OCI-LY1 (cell line): ENCODE results near the gene GID8.

Source experiments
- H2AFZ ChIP-seq: fragments of 200-600 bp; sonication (generic), shearing (Covaris generic); 2 replicates; pipeline ENCODE4 v1.6.0; 2014; ENCODE audit warnings: antibody characterized with exemption, mild to moderate bottlenecking, low read length
- H3F3A ChIP-seq: fragments of 200-600 bp; sonication (generic), shearing (Covaris generic); 2 replicates; pipeline ENCODE4 v1.6.0; 2014; ENCODE audit warnings: mild to moderate bottlenecking, antibody characterized with exemption, low read length, moderate library complexity; ENCODE audit not compliant: insufficient read depth
- H3K27ac ChIP-seq: fragments of 200-600 bp; sonication (generic); 2 replicates; pipeline ENCODE4 v1.5.1; 2014; ENCODE audit warnings: low read length, mixed run types, mild to moderate bottlenecking, low read depth; ENCODE audit not compliant: poor library complexity, severe bottlenecking
- H3K27me3 ChIP-seq: fragments of 200-600 bp; sonication (generic); 2 replicates; pipeline ENCODE4 v1.6.0; 2014; ENCODE audit warnings: antibody characterized with exemption, mild to moderate bottlenecking, low read length, moderate library complexity; ENCODE audit not compliant: insufficient read depth
- H3K36me3 ChIP-seq: fragments of 200-600 bp; sonication (generic); 2 replicates; pipeline ENCODE4 v1.6.1; 2014; ENCODE audit warnings: mild to moderate bottlenecking, antibody characterized with exemption, low read length, moderate library complexity, mixed read lengths; ENCODE audit not compliant: insufficient read depth
- H3K4me1 ChIP-seq: fragments of 200-600 bp; sonication (generic); 2 replicates; pipeline ENCODE4 v1.5.1; 2014; ENCODE audit warnings: mild to moderate bottlenecking, low read length, moderate library complexity; ENCODE audit not compliant: insufficient read depth, severe bottlenecking
- H3K4me2 ChIP-seq: fragments of 200-600 bp; sonication (generic), shearing (Covaris generic); 2 replicates; pipeline ENCODE4 v1.6.1; 2014; ENCODE audit warnings: low read length
- H3K4me3 ChIP-seq: fragments of 200-600 bp; sonication (generic); 2 replicates; pipeline ENCODE4 v1.5.1; 2014; ENCODE audit warnings: low read length, low read depth, mild to moderate bottlenecking, mixed read lengths; ENCODE audit not compliant: poor library complexity, severe bottlenecking
- H3K79me2 ChIP-seq: fragments of 200-600 bp; shearing (Covaris generic); 2 replicates; pipeline ENCODE4 v1.6.1; 2016; ENCODE audit warnings: mixed run types, low read length, mixed read lengths; ENCODE audit not compliant: insufficient read depth
- H3K9ac ChIP-seq: fragments of 200-600 bp; sonication (generic), shearing (Covaris generic); 2 replicates; pipeline ENCODE4 v1.6.1; 2014; ENCODE audit warnings: mild to moderate bottlenecking, low read length, mixed read lengths
- H3K9me2 ChIP-seq: fragments of 200-600 bp; sonication (generic), shearing (Covaris generic); 2 replicates; pipeline ENCODE4 v1.6.1; 2014; ENCODE audit warnings: low read depth, mild to moderate bottlenecking, low read length, mixed read lengths
- H3K9me3 ChIP-seq: fragments of 200-600 bp; shearing (Covaris generic); 2 replicates; pipeline ENCODE4 v1.6.1; 2014; ENCODE audit warnings: low read length, mixed read lengths
- H4K20me1 ChIP-seq: fragments of 200-600 bp; sonication (generic), shearing (Covaris generic); 2 replicates; pipeline ENCODE4 v1.6.0; 2016; ENCODE audit warnings: mild to moderate bottlenecking, low read length; ENCODE audit not compliant: insufficient read depth
- CTCF ChIP-seq: fragments of 200-600 bp; sonication (generic), shearing (Covaris generic); IDR thresholded peaks from 2 replicates; pipeline ENCODE4 v1.5.1; 2017; ENCODE audit warnings: mild to moderate bottlenecking, antibody characterized with exemption, low read length, moderate library complexity, mixed read lengths
- EZH2 ChIP-seq: fragments of 200-600 bp; sonication (generic), shearing (Covaris generic); IDR thresholded peaks from 2 replicates; pipeline ENCODE4 v1.8.0; 2017; ENCODE audit warnings: borderline replicate concordance, mixed run types, mild to moderate bottlenecking, antibody characterized with exemption, low read length, moderate library complexity, mixed read lengths

The GID8 gene

GRCh38 chr20:62995898-62996595 is 58.1 kb downstream of the GID8 start:
- H3K4me3 ChIP-seq = no peak overlapping the region
- H3K9me3 ChIP-seq = no peaks in the 10 kb centered on the region
- no peaks in the 10 kb centered on the region for H3K36me3 ChIP-seq
- H3K27me3 ChIP-seq = no peaks in the 10 kb centered on the region; the same call in 1 of the 2 replicates
- no peaks in the 10 kb centered on the region for H3K4me1 ChIP-seq
- H3K9me2 ChIP-seq = no peaks in the 10 kb centered on the region
- no peak overlapping the region for H3K27ac ChIP-seq
- H3F3A ChIP-seq = no peaks in the 10 kb centered on the region
- TF ChIP-seq EZH2 (no peak), CTCF (no peak)
- no peak overlapping the region for H2AFZ ChIP-seq
- no peaks in the 10 kb centered on the region for H4K20me1 ChIP-seq
- no peak overlapping the region for H3K9ac ChIP-seq
- no peak overlapping the region for H3K4me2 ChIP-seq
- H3K79me2 ChIP-seq = no peaks in the 10 kb centered on the region

- no peaks in the 10 kb centered on the region for H3K4me1 ChIP-seq
- H4K20me1 ChIP-seq = no peaks in the 10 kb centered on the region
- H2AFZ ChIP-seq = no peak overlapping the region
- H3K4me3 ChIP-seq = no peak overlapping the region
- no peak overlapping the region for H3K9ac ChIP-seq
- H3K36me3 ChIP-seq = no peaks in the 10 kb centered on the region
- no peak overlapping the region for H3K4me2 ChIP-seq
- no peaks in the 10 kb centered on the region for H3K79me2 ChIP-seq
- no peaks in the 10 kb centered on the region; the same call in 1 of the 2 replicates for H3K27me3 ChIP-seq
- H3K27ac ChIP-seq = no peak overlapping the region
- no peaks in the 10 kb centered on the region for H3K9me2 ChIP-seq
- no peak for TF ChIP-seq EZH2
- TF ChIP-seq CTCF = no peak
- H3F3A ChIP-seq = no peaks in the 10 kb centered on the region
- H3K9me3 ChIP-seq = no peaks in the 10 kb centered on the region
These were observed 58.6 kb downstream of the GID8 start for GRCh38 chr20:62996596-62996982.

- TF ChIP-seq EZH2 (no peak), CTCF (no peak)
- H3K27ac ChIP-seq = no peak overlapping the region
- no peaks in the 10 kb centered on the region for H3F3A ChIP-seq
- no peak overlapping the region for H3K4me2 ChIP-seq
- H3K9me2 ChIP-seq = no peaks in the 10 kb centered on the region
- no peak overlapping the region for H3K4me3 ChIP-seq
- no peaks in the 10 kb centered on the region; the same call in 1 of the 2 replicates for H3K27me3 ChIP-seq
- no peaks in the 10 kb centered on the region for H3K79me2 ChIP-seq
- no peaks in the 10 kb centered on the region for H4K20me1 ChIP-seq
- no peaks in the 10 kb centered on the region for H3K9me3 ChIP-seq
- H3K4me1 ChIP-seq = no peaks in the 10 kb centered on the region
- H3K36me3 ChIP-seq = no peaks in the 10 kb centered on the region
- no peak overlapping the region for H2AFZ ChIP-seq
- H3K9ac ChIP-seq = no peak overlapping the region
These were observed 59.6 kb downstream of the GID8 start for GRCh38 chr20:62997417-62998035.
